ENCODE results near the gene UVSSA.
"Not testable (repeated sequence)": the region's sequence is repeated elsewhere in the genome, so short reads cannot be mapped to it uniquely, and the experiment has no call there.

UVSSA gene

DNA sequence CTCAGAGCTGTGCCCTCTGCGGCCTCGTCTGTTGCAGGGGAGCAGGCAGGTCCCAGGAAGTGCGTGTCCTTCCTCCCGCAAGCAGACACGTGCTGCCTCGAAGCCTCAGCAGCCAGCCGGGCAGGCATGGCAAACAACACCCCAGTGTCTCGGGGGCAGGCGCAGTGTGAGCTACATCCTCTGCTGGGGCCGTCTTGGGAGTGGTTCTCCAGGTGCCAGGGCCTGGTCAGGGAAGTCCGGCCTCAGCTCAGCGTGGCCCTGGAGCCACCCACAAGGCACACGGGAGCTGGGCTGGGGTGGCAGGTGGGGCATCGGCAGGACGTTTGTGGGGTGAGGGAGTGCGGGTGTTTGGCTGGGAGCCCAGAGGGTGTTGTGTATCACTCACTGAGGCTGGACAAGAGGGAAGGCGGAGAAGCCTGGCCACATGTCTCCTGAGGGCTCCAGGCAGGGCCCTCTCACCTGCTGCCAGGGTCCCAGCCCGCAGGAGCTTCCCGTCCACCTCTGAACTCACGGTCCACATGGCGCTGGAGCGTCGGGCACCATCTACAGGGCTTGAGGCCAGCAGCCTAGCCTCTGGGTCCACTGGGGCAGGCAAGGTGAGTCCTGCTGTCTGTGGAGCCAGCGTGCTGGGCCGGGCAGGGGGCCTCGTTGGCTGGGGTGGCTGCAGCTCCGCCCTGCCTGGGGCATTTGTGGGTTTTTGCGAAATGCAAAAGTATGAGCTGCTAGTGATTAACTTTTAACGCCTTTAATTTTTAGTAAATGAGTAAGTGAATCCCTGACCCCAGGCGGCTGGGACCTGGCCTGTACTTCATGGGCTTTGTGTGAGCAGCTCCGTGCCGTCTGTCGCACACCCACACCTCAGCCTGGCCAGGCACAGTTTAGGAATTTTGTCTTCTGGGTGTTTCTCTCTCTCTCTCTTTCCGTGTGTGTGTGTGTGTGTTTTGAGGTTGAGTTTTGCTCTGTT lies 17.3 kb upstream of the UVSSA start:
- no peak overlapping the region for H3K4me3 ChIP-seq (ENCODE audit: low read depth, low read length)
- no peak for DNase-seq (ENCODE audit: low read depth)

DNA sequence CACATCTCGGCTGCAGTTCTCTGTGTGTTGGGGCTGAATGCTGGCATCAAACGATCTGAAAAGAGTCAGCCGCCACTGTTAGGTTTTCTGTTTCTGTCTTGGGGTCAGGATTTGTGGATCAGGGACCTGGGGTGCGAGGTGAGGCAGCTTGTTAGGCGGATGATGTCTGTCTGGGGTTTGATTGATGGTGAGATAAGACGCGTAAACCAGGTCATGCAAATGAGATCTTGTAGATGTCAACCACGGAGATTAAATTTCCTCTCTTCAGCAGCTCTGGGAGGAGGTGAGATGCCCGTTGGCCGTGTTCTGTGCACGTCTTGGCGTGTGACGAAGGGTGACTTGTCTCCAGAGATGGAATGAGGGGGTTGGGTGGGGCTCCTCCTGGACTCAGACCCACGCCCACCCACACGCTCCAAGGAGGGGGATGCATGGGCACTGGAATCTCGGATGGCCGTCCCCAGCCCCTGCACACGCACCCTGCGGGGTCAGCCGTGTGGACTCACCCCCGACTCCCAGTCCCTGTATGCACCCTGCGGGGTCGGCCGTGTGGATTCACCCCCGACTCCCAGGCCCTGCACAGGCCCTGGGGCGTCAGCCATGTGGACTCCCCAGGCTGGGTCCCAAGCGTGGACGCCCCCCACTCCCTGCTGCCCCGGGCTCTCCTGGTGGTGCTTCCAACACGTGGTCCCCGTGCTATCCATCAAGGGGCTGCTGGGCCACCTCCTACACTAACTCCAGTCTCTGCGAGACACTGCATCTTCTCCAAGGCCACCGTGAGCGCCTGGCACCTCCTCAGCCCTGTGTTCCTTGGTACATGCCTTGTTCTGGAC lies 16.0 kb upstream of the UVSSA start:
- no peak overlapping the region for H3K4me3 ChIP-seq (ENCODE audit: low read depth, low read length)

GRCh38 chr4:1331591-1332353 lies 15.2 kb upstream of the UVSSA start:
- no peak overlapping the region for H3K4me3 ChIP-seq (ENCODE audit: low read depth, low read length)
- DNase-seq (ENCODE audit: low read depth), result no peak

More for the DNA sequence above, 16.0 kb upstream of the UVSSA start:
- DNase-seq (ENCODE audit: low read depth), result no peak

DNA sequence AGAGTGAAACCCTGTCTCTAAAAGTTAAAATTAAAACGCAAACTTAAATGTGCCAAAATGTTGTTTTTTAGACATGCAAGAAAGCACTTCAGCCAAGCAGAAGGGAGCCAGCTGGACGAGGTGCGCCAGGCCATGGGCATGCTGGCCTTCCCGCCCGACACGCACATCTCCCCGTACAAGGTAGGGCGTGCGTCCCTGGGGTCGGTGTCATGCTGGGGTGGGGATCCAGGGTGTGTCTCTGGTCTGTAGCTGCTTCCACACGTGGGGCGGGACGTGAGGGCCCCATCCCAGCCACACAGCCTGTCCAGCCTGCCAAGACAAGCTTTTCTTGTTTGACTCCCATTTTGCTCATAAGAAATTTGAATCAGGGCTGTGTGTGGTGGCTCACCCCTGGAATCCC lies 14.3 kb upstream of the UVSSA start:
- no peak overlapping the region for H3K4me3 ChIP-seq (ENCODE audit: low read depth, low read length)
- no peak for DNase-seq (ENCODE audit: low read depth)

GRCh38 chr4:1333256-1333655 lies 13.8 kb upstream of the UVSSA start:
- H3K4me3 ChIP-seq (ENCODE audit: low read depth, low read length), result no peak overlapping the region
- no peak for DNase-seq (ENCODE audit: low read depth)

- DNase-seq (ENCODE audit: low read depth); H3K4me3 ChIP-seq (ENCODE audit: low read depth, low read length): not testable (repeated sequence)
Measured at GRCh38 chr4:1333851-1334578, 13.0 kb upstream of the UVSSA start.

DNA sequence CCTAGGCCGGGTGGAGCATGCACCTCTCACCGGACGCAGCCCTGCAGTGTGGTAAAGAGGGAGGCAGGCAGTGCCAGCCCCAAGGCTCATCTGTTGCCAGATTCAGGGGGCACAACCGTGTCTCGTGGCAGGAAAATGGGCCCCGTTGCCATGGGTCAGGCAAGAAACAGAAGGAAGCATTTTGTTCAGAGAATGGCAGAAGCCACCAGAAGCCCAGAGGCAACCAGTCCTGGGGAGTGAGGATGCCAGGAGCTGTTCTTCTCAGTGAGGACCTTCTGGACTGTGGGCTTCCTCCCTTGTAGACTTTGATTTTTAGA lies 12.5 kb upstream of the UVSSA start:
- H3K4me3 ChIP-seq (ENCODE audit: low read depth, low read length), result no peak overlapping the region
- no peak for DNase-seq (ENCODE audit: low read depth)

GRCh38 chr4:1335193-1335883 lies 11.7 kb upstream of the UVSSA start:
- H3K4me3 ChIP-seq (ENCODE audit: low read depth, low read length); DNase-seq (ENCODE audit: low read depth): not testable (repeated sequence)

GRCh38 chr4:1336088-1336491 lies 10.9 kb upstream of the UVSSA start:
- no peak overlapping the region for H3K4me3 ChIP-seq (ENCODE audit: low read depth, low read length)
- peak; percentile 31 for DNase-seq (ENCODE audit: low read depth)

DNA sequence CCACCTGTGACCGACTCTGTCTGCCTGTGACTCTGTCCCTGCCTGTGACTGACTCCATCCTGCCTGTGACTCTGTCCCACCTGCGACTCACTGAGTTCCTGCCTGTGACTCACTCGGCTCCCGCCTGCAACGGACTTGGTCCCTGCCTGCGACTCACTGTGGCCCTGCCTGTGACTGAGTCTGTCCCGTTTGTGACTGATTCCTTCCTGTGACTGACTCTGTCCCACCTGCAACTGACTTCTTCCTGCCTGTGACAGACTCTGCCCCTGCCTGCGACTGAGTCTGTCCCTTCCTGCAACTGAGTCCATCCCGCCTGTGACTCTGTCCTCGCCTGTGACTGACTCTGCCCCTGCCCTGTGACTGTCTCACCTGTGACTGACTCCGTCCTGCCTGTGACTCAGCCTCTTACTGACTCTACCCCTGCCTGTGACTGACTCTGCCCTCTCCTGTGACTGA lies 9.6 kb upstream of the UVSSA start:
- DNase-seq (ENCODE audit: low read depth), result no peak
- no peak overlapping the region for H3K4me3 ChIP-seq (ENCODE audit: low read depth, low read length)

GRCh38 chr4:1337951-1338751 lies 8.9 kb upstream of the UVSSA start:
- no peak for DNase-seq (ENCODE audit: low read depth)
- H3K4me3 ChIP-seq (ENCODE audit: low read depth, low read length), result no peak overlapping the region

DNA sequence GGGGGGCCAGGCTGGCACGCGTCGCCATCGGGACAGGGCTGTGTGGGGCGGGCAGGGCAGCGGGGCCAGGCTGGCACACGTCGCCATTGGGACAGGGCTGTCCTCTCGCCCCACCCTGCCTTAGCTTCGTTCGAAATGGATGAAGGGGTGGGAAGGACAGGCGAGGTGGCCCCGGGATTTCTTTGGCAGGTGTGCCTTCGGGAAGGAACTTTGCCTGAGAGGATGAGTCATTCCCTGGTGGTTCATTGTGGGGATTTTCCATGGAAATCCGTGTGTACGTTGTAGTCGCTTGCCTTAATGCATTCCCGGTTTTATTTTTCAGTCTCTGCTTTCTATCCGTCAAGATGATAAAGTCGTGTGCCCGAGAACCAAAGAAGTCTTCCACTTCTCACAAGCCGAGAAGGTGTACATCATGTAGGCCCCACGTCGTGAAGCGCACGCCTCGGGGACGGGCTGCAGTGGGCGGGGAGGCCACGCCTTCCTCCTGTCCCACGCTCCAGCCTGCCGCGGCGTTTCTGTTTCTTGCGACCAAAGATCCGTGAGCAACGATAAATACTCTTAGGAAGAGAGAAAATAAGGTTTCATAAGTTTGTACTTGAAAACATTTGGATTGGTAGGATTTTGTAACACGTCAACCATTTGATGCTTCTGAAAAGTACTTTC lies 8.1 kb upstream of the UVSSA start:
- H3K4me3 ChIP-seq (ENCODE audit: low read depth, low read length), result no peak overlapping the region
- DNase-seq (ENCODE audit: low read depth), result no peak

DNA sequence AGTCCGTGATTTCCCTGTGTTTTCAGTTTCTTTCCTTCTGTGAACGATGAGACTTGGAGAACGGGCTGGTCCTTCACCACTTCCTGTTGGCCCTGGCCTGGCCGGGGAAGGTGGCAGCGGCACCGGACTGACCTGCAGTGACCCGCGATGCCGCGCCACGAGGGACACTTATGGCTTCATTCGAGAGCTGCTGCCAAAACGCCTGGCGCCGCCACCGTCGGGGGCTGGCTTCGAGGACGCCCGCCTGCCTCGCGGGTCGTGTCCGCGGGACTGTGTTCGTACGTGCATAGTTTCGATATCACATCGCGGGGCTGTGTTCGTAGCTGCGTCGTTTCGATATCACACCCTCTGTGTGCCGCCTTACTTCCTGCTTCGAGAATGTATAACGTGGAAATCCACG lies 7.5 kb upstream of the UVSSA start:
- H3K4me3 ChIP-seq (ENCODE audit: low read depth, low read length), result no peak overlapping the region
- DNase-seq (ENCODE audit: low read depth), result no peak

- no peak for DNase-seq (ENCODE audit: low read depth)
- H3K4me3 ChIP-seq (ENCODE audit: low read depth, low read length), result no peak overlapping the region
Measured at GRCh38 chr4:1340181-1340747, 6.7 kb upstream of the UVSSA start.

GRCh38 chr4:1340861-1341260 lies 6.1 kb upstream of the UVSSA start:
- H3K4me3 ChIP-seq (ENCODE audit: low read depth, low read length), result no peak overlapping the region
- no peak for DNase-seq (ENCODE audit: low read depth)

- DNase-seq (ENCODE audit: low read depth), result no peak
- H3K4me3 ChIP-seq (ENCODE audit: low read depth, low read length), result no peak overlapping the region
Measured at GRCh38 chr4:1342003-1342402, 5.0 kb upstream of the UVSSA start.

- DNase-seq (ENCODE audit: low read depth), result no peak
- H3K4me3 ChIP-seq (ENCODE audit: low read depth, low read length), result no peak overlapping the region
Measured at GRCh38 chr4:1344696-1345095, 2.3 kb upstream of the UVSSA start.

Measured in skeletal muscle cell (primary cell).